PFSK-1 (cell line): ENCODE results near the gene BANP.

Experiments used
- FOXP2 ChIP-seq: optimal IDR thresholded peaks from 2 replicates; pipeline ENCODE3; 2011; ENCODE audit warnings: borderline replicate concordance, control low read depth, inconsistent platforms; ENCODE audit not compliant: insufficient read depth; ENCODE audit errors: extremely low read length, extremely low read depth
- POLR2AphosphoS5 ChIP-seq: IDR thresholded peaks from 2 replicates; pipeline ENCODE4 v1.6.1; 2012; ENCODE audit warnings: low read depth, mild to moderate bottlenecking, control low read depth, low read length, moderate library complexity
- SIN3A ChIP-seq: IDR thresholded peaks from 2 replicates; pipeline ENCODE4 v1.6.1; 2012; ENCODE audit warnings: mild to moderate bottlenecking, low read length, moderate library complexity, borderline replicate concordance; ENCODE audit not compliant: insufficient read depth
- TAF1 ChIP-seq: IDR thresholded peaks from 2 replicates; pipeline ENCODE4 v1.6.1; 2012; ENCODE audit warnings: low read length, control low read depth, borderline replicate concordance; ENCODE audit not compliant: insufficient read depth
- TF ChIP-seq, protein P1 (sequence below), 2 experiments: IDR thresholded peaks; 2 replicates each; pipeline versions ENCODE4 v1.6.1 to v1.8.0; 2011 to 2012; ENCODE audit warnings: low read depth in 2 of 2, low read length in 2 of 2, control low read depth in 1 of 2, inconsistent platforms in 1 of 2, mild to moderate bottlenecking in 1 of 2, moderate library complexity in 1 of 2; ENCODE audit not compliant: insufficient read depth in 1 of 2

Gene BANP

DNA sequence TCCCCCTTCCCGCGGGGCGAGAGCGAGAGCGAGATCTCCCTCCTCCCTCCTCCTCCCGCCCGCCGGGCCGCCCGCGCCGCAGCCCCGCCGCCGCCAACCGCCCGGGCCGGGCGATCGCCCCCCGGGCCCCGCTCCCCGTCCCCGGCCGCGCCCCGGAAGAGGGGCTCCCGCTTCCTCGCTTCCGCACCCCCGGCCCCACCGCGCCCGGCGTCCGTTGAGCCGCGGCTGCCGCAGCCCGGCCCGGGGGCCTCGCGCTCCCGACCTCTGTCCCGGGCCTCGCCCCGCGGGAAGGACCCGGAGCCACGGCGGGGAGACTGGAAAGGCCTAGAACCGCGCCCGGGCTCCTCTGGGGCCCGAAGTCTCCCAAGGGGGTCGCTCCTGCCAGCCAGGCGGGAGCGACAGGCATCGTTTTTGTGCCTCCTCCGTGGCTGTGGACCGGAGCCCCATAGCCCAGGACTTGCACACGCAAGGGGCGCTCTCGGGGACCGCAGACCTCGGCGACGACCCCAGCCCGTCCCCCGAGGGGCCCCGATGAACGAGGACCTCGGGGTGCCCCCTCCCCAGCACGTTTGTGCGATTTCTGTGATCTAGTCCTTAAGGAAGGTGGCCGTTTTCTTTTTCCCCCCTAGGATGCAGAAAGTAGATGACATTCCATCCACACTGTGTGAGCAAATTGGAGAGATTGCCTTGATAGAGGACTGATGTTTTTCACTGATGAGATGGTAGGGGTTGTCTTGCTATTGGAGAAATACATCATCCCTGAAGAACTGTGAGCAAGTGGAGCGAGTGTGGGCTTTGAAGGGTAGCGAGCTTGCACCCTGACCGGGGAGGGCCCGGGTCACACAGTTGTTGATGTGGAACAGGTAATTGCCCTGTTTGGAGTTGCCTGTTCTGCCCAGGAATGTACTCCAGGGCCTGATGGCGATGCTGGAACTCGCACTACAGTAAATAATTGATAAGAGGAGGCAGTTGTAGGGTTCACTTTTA lies 611 bp downstream of the BANP start:
- TF ChIP-seq POLR2AphosphoS5: no peak
- no peak for TF ChIP-seq SIN3A
- TF ChIP-seq, protein P1, sequence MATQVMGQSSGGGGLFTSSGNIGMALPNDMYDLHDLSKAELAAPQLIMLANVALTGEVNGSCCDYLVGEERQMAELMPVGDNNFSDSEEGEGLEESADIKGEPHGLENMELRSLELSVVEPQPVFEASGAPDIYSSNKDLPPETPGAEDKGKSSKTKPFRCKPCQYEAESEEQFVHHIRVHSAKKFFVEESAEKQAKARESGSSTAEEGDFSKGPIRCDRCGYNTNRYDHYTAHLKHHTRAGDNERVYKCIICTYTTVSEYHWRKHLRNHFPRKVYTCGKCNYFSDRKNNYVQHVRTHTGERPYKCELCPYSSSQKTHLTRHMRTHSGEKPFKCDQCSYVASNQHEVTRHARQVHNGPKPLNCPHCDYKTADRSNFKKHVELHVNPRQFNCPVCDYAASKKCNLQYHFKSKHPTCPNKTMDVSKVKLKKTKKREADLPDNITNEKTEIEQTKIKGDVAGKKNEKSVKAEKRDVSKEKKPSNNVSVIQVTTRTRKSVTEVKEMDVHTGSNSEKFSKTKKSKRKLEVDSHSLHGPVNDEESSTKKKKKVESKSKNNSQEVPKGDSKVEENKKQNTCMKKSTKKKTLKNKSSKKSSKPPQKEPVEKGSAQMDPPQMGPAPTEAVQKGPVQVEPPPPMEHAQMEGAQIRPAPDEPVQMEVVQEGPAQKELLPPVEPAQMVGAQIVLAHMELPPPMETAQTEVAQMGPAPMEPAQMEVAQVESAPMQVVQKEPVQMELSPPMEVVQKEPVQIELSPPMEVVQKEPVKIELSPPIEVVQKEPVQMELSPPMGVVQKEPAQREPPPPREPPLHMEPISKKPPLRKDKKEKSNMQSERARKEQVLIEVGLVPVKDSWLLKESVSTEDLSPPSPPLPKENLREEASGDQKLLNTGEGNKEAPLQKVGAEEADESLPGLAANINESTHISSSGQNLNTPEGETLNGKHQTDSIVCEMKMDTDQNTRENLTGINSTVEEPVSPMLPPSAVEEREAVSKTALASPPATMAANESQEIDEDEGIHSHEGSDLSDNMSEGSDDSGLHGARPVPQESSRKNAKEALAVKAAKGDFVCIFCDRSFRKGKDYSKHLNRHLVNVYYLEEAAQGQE (IDR thresholded peaks at IDR 0.05; ENCODE audit: insufficient read depth in 1 of 2, low read depth in 2 of 2, low read length in 2 of 2): no peak
- TF ChIP-seq TAF1: no peak
- no peak for TF ChIP-seq FOXP2

DNA sequence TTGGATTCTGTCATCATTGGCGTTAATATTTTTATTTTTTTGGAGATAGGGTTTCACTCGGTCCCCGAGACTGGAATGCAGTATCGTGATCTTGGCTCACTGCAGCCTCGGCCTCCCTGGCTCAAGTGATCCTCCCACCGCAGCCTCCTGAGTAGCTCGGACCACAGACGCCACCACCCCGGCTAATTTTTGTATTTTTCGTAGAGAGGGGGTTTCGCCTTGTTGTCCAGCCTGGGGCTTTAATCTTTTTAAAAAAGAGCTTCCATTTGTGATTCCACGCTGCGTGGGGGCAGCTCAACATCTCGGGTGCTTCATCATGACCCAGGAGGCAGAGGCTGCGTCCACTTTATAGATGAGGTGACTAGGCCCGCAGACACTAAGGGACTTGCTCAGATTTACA lies 1.5 kb downstream of the BANP start:
- TF ChIP-seq FOXP2 (no peak), TAF1 (no peak), POLR2AphosphoS5 (no peak), SIN3A (no peak)
- TF ChIP-seq, protein P1 (IDR thresholded peaks at IDR 0.05; ENCODE audit: insufficient read depth in 1 of 2, low read depth in 2 of 2, low read length in 2 of 2): no peak

DNA sequence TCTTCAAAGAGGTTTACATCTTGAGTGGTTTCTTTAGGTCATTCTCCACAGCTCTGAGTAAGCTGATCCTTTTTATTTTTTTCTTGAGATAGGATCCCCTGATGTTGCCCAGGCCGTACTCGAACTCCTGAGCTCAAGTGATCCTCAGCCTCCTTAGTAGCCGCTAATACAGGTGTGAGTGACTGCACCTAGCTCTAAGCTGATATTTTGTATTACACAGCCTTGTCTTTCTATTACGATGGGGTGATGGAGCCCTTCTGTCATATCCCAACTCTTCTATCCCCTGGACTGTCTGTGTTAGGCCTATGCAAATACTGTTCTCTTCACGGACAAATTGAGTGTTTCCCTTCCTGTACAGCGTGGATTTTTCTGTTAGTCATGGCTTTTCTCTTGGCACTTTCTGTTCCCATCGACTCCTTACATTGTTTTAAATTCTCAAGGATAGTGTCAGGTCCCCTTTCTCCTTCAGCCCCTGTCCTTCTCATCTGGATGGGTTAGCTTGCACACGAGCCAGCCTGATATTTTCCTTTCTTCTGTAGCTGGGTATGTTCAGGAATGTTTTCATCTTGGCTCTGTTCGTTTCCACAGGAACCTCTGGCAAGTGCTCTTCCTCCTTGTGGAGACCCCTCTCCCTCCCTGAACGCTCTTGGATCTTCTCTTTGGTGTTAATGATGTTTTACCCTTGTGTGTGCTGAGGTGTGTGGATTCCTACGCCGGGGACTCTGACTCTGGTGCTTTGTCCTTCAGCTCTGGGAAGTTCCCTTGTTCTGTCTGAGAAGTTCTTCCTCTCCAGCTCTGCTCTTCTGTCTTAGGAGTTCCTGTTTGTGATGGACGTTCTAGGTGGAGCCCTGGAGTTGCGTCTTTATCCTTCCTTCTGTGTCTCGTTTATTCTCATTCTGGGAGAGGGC lies 2.3 kb downstream of the BANP start:
- no peak for TF ChIP-seq TAF1
- no peak for TF ChIP-seq SIN3A
- TF ChIP-seq, protein P1 (IDR thresholded peaks at IDR 0.05; ENCODE audit: insufficient read depth in 1 of 2, low read depth in 2 of 2, low read length in 2 of 2): no peak
- no peak for TF ChIP-seq FOXP2
- TF ChIP-seq POLR2AphosphoS5: no peak

DNA sequence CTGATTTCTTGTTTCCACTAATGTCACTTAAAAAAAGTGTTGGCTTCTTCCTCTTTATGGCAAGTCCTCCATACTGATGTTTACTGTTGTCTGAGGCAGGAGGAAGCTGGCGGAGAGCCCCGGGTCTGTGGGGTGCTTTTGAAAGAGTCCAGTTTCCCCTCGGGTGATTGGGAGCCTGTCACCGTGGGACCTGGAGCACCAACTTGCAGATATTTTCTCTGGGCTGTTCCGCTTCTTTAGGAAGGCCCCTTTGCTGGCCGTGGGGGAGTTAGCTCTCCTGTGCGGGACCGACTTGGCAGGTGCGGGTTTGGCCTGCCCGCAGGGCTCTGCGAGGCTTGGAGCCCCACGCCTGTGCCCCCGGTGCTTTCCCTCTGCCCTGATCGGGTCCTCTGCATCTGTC lies 3.1 kb downstream of the BANP start:
- TF ChIP-seq SIN3A (no peak), POLR2AphosphoS5 (no peak), FOXP2 (no peak), TAF1 (no peak)
- TF ChIP-seq, protein P1 (IDR thresholded peaks at IDR 0.05; ENCODE audit: insufficient read depth in 1 of 2, low read depth in 2 of 2, low read length in 2 of 2): no peak
